Ectodermal cell (in vitro differentiated cells): ENCODE measurements around the gene TRPM2.

Experiments used
- H3K27ac ChIP-seq: 2 replicates; pipeline ENCODE4 v1.7.0; 2013; ENCODE audit warnings: mild to moderate bottlenecking, low read depth, low read length; ENCODE audit not compliant: insufficient read depth, poor library complexity, severe bottlenecking
- H3K27me3 ChIP-seq: 2 replicates; pipeline ENCODE4 v1.7.0; 2013; ENCODE audit warnings: mild to moderate bottlenecking, low read length; ENCODE audit not compliant: insufficient read depth, control insufficient read depth, poor library complexity, severe bottlenecking
- H3K36me3 ChIP-seq: one replicate; pipeline ENCODE4 v1.7.0; 2013; ENCODE audit warnings: low read length; ENCODE audit not compliant: control insufficient read depth, insufficient read depth
- H3K4me1 ChIP-seq: one replicate; pipeline ENCODE4 v1.7.0; 2013; ENCODE audit warnings: low read length; ENCODE audit not compliant: control insufficient read depth, insufficient read depth
- H3K4me3 ChIP-seq: 2 replicates; pipeline ENCODE4 v1.7.0; 2013; ENCODE audit warnings: low read depth, low read length, control low read depth; ENCODE audit not compliant: insufficient read depth
- H3K9me3 ChIP-seq: 2 replicates; pipeline ENCODE4 v1.7.0; 2013; ENCODE audit warnings: mild to moderate bottlenecking, low read length, moderate library complexity; ENCODE audit not compliant: control insufficient read depth
- WGBS, 2 experiments: methylation state at CpG; one replicate each; pipeline ENCODE4 v1.1.7; 2013; ENCODE audit warnings: missing lambda C conversion rate in 2 of 2; 5-methylcytosine and 5-hydroxymethylcytosine counted together

Gene TRPM2

GRCh38 chr21:44381874-44382273, 28.5 kb downstream of the TRPM2 start:
- Histone ChIP-seq H3K4me3 (no peak overlapping the region), H3K4me1 (peaks cover 8% of the 10 kb centered on the region), H3K27me3 (no peaks in the 10 kb centered on the region), H3K27ac (no peak overlapping the region), H3K36me3 (no peaks in the 10 kb centered on the region), H3K9me3 (no peaks in the 10 kb centered on the region)

GRCh38 chr21:44382536-44382935, 29.1 kb downstream of the TRPM2 start:
- Histone ChIP-seq H3K9me3 (no peaks in the 10 kb centered on the region), H3K27me3 (no peaks in the 10 kb centered on the region), H3K4me3 (no peak overlapping the region), H3K4me1 (peaks cover 8% of the 10 kb centered on the region), H3K36me3 (no peaks in the 10 kb centered on the region), H3K27ac (no peak overlapping the region)
- 92 to 93% methylated on average over 9 of the region's 9 CpGs for WGBS, 2 experiments

- no peak overlapping the region for H3K27ac ChIP-seq
- no peaks in the 10 kb centered on the region for H3K36me3 ChIP-seq
- H3K9me3 ChIP-seq: no peaks in the 10 kb centered on the region
- no peaks in the 10 kb centered on the region for H3K27me3 ChIP-seq
- H3K4me3 ChIP-seq: no peak overlapping the region
- WGBS, 2 experiments: 90 to 91% methylated on average over 3 of the region's 4 CpGs
- peaks cover 8% of the 10 kb centered on the region for H3K4me1 ChIP-seq
These were observed 29.8 kb downstream of the TRPM2 start for GRCh38 chr21:44383216-44383615.

- 67 to 81% methylated on average over 1 to 2 of the region's 2 CpGs for WGBS, 2 experiments
- Histone ChIP-seq H3K9me3 (no peaks in the 10 kb centered on the region), H3K27ac (no peak overlapping the region), H3K27me3 (no peaks in the 10 kb centered on the region), H3K36me3 (no peaks in the 10 kb centered on the region), H3K4me3 (no peak overlapping the region), H3K4me1 (peaks cover 8% of the 10 kb centered on the region)
These were observed 31.5 kb downstream of the TRPM2 start for GRCh38 chr21:44384968-44385367.

- WGBS, 2 experiments: 94 to 95% methylated on average over 1 of the region's 1 CpG
- H3K4me3 ChIP-seq: no peak overlapping the region
- no peak overlapping the region for H3K27ac ChIP-seq
- H3K27me3 ChIP-seq: no peaks in the 10 kb centered on the region
- H3K4me1 ChIP-seq: no peaks in the 10 kb centered on the region
- no peaks in the 10 kb centered on the region for H3K9me3 ChIP-seq
- no peaks in the 10 kb centered on the region for H3K36me3 ChIP-seq
These were observed 35.9 kb downstream of the TRPM2 start for GRCh38 chr21:44389335-44389734.

- no peaks in the 10 kb centered on the region for H3K27me3 ChIP-seq
- H3K9me3 ChIP-seq: no peaks in the 10 kb centered on the region
- H3K4me3 ChIP-seq: no peak overlapping the region
- H3K4me1 ChIP-seq: no peaks in the 10 kb centered on the region
- H3K36me3 ChIP-seq: no peaks in the 10 kb centered on the region
- WGBS, 2 experiments: 95 to 96% methylated on average over 8 of the region's 8 CpGs
- no peak overlapping the region for H3K27ac ChIP-seq
These were observed 37.5 kb downstream of the TRPM2 start for GRCh38 chr21:44390886-44391285.

GRCh38 chr21:44391345-44392091, 38.1 kb downstream of the TRPM2 start:
- H3K27ac ChIP-seq: no peak overlapping the region
- no peak overlapping the region for H3K4me3 ChIP-seq
- WGBS, 2 experiments: 92 to 93% methylated on average over 34 of the region's 34 CpGs

GRCh38 chr21:44392185-44392584, 38.8 kb downstream of the TRPM2 start:
- WGBS, 2 experiments: 86 to 92% methylated on average over 6 of the region's 6 CpGs
- H3K4me3 ChIP-seq: no peak overlapping the region
- H3K36me3 ChIP-seq: no peaks in the 10 kb centered on the region
- no peaks in the 10 kb centered on the region for H3K27me3 ChIP-seq
- H3K27ac ChIP-seq: no peak overlapping the region
- H3K9me3 ChIP-seq: no peaks in the 10 kb centered on the region
- no peaks in the 10 kb centered on the region for H3K4me1 ChIP-seq

More at GRCh38 chr21:44391345-44392091, 38.1 kb downstream of the TRPM2 start:
- Histone ChIP-seq H3K27me3 (no peaks in the 10 kb centered on the region), H3K36me3 (no peaks in the 10 kb centered on the region), H3K4me1 (no peaks in the 10 kb centered on the region), H3K9me3 (no peaks in the 10 kb centered on the region)

- Histone ChIP-seq H3K36me3 (no peaks in the 10 kb centered on the region), H3K27ac (no peak overlapping the region), H3K4me3 (no peak overlapping the region), H3K9me3 (no peaks in the 10 kb centered on the region), H3K27me3 (no peaks in the 10 kb centered on the region), H3K4me1 (no peaks in the 10 kb centered on the region)
- 74 to 88% methylated on average over 2 of the region's 2 CpGs for whole genome bisulfite sequencing, 2 experiments
These were observed 39.5 kb downstream of the TRPM2 start for GRCh38 chr21:44392916-44393315.

GRCh38 chr21:44394733-44395132, 41.3 kb downstream of the TRPM2 start:
- H3K36me3 ChIP-seq: no peaks in the 10 kb centered on the region
- H3K4me3 ChIP-seq: no peak overlapping the region
- H3K4me1 ChIP-seq: no peaks in the 10 kb centered on the region
- WGBS, 2 experiments: 85 to 91% methylated on average over 5 of the region's 5 CpGs
- no peaks in the 10 kb centered on the region for H3K27me3 ChIP-seq
- no peak overlapping the region for H3K27ac ChIP-seq
- H3K9me3 ChIP-seq: no peaks in the 10 kb centered on the region
